PC-3 (cell line): ENCODE results near the gene FRMD6.

Experiments
- EZH2 ChIP-seq: fragments of 300-600 bp; sonication (generic); IDR thresholded peaks from one replicate; pipeline ENCODE4 v1.6.1; 2017; ENCODE audit warnings: antibody characterized with exemption, mild to moderate bottlenecking, low read length; ENCODE audit not compliant: unreplicated experiment
- EZH2phosphoT487 ChIP-seq: fragments of 300-600 bp; sonication (generic); IDR thresholded peaks from 2 replicates; pipeline ENCODE4 v1.6.1; 2018; ENCODE audit warnings: mild to moderate bottlenecking, antibody characterized with exemption, low read length, borderline replicate concordance
- TF ChIP-seq, protein P1 (sequence below): fragments of 300-600 bp; sonication (generic); conservative IDR thresholded peaks from 2 replicates; pipeline ENCODE4 v1.5.1; 2017; ENCODE audit warnings: antibody characterized with exemption, low read depth, mild to moderate bottlenecking, low read length

DNA sequence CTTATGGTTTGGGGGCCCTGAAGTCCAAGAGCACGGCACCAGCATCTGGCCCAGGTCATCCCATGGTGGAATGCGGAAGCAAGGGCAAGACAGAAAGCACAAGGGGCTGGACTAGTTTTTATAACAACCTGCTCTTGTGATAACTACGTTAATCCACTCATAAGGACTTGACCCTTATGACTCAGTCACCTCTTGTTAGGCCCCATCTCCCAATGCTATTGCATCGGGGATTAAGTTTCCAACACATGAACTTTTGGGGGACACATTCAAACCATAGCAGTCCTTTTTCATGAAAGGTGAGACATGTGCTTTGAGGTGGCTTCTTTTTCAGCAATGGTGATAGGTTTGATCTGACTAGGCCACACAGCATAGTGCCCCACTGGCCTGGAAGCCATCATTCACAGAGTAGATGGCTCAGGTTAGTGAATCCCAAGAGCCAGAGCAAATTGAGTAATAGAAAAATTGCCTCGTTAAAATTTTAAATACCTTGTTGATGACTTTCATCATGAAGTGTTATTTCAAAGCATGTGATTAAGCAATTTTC, 12.1 kb downstream of the FRMD6 start:
- TF ChIP-seq, protein P1, sequence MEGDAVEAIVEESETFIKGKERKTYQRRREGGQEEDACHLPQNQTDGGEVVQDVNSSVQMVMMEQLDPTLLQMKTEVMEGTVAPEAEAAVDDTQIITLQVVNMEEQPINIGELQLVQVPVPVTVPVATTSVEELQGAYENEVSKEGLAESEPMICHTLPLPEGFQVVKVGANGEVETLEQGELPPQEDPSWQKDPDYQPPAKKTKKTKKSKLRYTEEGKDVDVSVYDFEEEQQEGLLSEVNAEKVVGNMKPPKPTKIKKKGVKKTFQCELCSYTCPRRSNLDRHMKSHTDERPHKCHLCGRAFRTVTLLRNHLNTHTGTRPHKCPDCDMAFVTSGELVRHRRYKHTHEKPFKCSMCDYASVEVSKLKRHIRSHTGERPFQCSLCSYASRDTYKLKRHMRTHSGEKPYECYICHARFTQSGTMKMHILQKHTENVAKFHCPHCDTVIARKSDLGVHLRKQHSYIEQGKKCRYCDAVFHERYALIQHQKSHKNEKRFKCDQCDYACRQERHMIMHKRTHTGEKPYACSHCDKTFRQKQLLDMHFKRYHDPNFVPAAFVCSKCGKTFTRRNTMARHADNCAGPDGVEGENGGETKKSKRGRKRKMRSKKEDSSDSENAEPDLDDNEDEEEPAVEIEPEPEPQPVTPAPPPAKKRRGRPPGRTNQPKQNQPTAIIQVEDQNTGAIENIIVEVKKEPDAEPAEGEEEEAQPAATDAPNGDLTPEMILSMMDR: no peak
- TF ChIP-seq EZH2phosphoT487 (no peak), EZH2 (no peak)
